ENCODE measurements around the gene IKBIP. TPM values are rescaled to one million over a fixed set of nuclear protein-coding genes. Genes with fewer than 3 reads are reported as not detected.

The IKBIP gene, protein sequence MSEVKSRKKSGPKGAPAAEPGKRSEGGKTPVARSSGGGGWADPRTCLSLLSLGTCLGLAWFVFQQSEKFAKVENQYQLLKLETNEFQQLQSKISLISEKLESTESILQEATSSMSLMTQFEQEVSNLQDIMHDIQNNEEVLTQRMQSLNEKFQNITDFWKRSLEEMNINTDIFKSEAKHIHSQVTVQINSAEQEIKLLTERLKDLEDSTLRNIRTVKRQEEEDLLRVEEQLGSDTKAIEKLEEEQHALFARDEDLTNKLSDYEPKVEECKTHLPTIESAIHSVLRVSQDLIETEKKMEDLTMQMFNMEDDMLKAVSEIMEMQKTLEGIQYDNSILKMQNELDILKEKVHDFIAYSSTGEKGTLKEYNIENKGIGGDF
- 6.8 and 27.5 TPM in 2 replicates for total RNA-seq

DNA sequence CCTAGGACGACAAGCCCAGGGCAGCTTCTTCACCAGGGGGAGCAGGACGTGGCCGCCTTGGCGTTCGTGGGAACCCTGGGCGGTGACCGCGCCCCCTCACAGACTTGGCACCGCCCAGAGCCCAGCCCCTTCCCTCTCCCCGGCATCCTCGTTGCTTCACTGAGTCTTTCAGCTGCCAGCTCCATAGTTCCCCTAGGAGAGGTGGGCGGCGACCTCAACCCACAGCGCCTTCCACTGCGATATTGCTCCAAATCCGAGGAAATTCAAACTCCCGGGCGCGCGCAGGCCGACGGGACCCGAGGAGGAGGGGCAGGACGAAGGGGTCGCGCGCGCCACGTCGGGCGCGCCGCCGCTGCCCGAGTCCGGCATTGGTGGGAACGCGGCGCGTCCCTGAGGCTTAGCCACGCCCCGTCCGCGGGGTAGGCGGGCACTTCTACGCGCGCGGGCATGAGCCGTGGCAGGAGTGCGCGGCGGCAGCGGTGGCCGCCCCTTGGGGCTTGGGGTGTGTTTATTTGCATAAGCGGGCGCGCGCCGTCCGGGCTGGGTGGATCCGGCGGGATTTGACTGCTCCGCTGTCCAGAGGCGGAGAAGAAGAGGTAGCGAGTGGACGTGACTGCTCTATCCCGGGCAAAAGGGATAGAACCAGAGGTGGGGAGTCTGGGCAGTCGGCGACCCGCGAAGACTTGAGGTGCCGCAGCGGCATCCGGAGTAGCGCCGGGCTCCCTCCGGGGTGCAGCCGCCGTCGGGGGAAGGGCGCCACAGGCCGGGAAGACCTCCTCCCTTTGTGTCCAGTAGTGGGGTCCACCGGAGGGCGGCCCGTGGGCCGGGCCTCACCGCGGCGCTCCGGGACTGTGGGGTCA lies at the start of gene IKBIP, which contains the start of gene APAF1:
IKBIP (minus strand) TSS at position 77 of the 860 bp plus-strand sequence. CDS start 87 bp downstream, outside the sequence.
APAF1 (plus strand) TSS at position 579 of the 860 bp plus-strand sequence. CDS start 3,070 bp downstream, outside the sequence.

DNA sequence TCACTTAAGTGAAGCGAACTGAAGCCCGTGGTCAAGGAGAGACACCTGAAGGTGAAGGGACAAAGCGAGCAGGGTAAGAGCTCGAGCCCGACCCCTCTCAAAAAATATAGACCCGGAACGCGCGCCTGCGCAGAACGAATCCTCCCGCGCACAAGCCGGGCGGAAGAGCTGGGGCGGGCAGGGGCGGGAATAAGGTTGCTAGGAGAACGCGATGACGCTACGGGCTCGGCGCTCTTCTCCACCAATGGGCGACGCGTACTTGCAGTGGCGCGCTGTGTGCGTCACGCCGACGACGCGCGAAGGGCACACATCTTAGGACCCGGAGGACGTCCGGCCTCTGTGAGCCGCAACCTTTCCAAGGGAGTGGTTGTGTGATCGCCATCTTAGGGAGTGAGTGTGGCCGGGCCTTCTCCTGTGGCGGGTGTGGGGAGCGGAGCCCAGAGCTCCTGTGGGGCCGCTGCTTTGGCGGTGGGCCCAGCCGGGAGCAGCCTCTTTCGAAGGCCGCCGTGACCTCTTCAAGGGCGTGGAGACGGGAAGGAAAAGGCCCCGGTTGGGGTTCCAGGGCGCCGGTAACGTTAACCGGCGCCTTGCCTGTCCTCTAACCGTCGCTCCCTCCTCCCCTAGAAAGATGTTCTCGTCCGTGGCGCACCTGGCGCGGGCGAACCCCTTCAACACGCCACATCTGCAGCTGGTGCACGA lies 51.1 kb downstream of the IKBIP start, which contains the start of gene SLC25A3:
SLC25A3 (plus strand) TSS at position 336 of the 699 bp plus-strand sequence; CDS start at position 629, 293 bp downstream.

Other genes with a start within 250 kb of the IKBIP start
- 56.1 and 81.6 TPM in 2 replicates for gene TMPO, start 129.2 kb downstream of the IKBIP start, total RNA-seq
- 564 and 597 TPM in 2 replicates for gene SLC25A3, start 51.1 kb downstream of the IKBIP start, total RNA-seq
- gene APAF1, start 502 bp upstream of the IKBIP start, total RNA-seq, result 9.0 and 18.3 TPM in 2 replicates

Data from tracheal epithelial cell (primary cell).